Activated naive CD4-positive, alpha-beta T cell treated with Interleukin-2 at 50 U/mL for 16 hours (primary cell): ENCODE results near the gene ZCCHC3.
A peak's percentile ranks its signal among the peaks of the same experiment; 100 is the strongest.

Experiments used
- DNase-seq: peaks from one replicate; pipeline ENCODE4 v3.0.0-alpha.2; 2020

The ZCCHC3 gene

GRCh38 chr20:286508-286907 lies 10.9 kb upstream of the ZCCHC3 start:
- DNase-seq = no peak

GRCh38 chr20:288956-289692 lies 8.2 kb upstream of the ZCCHC3 start:
- DNase-seq = no peak

- no peak for DNase-seq
Observed at GRCh38 chr20:289693-290083, 7.7 kb upstream of the ZCCHC3 start.

- peak; percentile 84 for DNase-seq
Observed at GRCh38 chr20:290084-290831, 7.1 kb upstream of the ZCCHC3 start, which contains the start of gene C20orf96. TSS of gene C20orf96 (minus strand) at chr20:290750. CDS start at chr20:290610, 140 bp downstream.

GRCh38 chr20:294602-295001 lies 2.8 kb upstream of the ZCCHC3 start:
- DNase-seq = no peak

GRCh38 chr20:295804-296203 lies 1.6 kb upstream of the ZCCHC3 start:
- DNase-seq = no peak

- DNase-seq = peak; percentile 50
Observed at GRCh38 chr20:297925-298775, 780 bp downstream of the ZCCHC3 start.

GRCh38 chr20:298776-299391 lies 1.5 kb downstream of the ZCCHC3 start:
- DNase-seq = no peak

- DNase-seq = no peak
Observed at GRCh38 chr20:300345-300990, 3.1 kb downstream of the ZCCHC3 start.

- DNase-seq = no peak
Observed at GRCh38 chr20:301886-302848, 4.8 kb downstream of the ZCCHC3 start.

- DNase-seq = no peak
Observed at GRCh38 chr20:305745-306144, 8.4 kb downstream of the ZCCHC3 start.

GRCh38 chr20:308427-309038 lies 11.2 kb downstream of the ZCCHC3 start:
- DNase-seq = no peak

GRCh38 chr20:309306-309840 lies 12.0 kb downstream of the ZCCHC3 start:
- no peak for DNase-seq

GRCh38 chr20:309841-310644 lies 12.7 kb downstream of the ZCCHC3 start:
- peak; percentile 79 for DNase-seq

- DNase-seq = no peak
Observed at GRCh38 chr20:310645-311044, 13.3 kb downstream of the ZCCHC3 start.

GRCh38 chr20:311609-312008 lies 14.2 kb downstream of the ZCCHC3 start:
- no peak for DNase-seq

- DNase-seq = no peak
Observed at GRCh38 chr20:312067-312466, 14.7 kb downstream of the ZCCHC3 start.

- DNase-seq = no peak
Observed at GRCh38 chr20:312866-313265, 15.5 kb downstream of the ZCCHC3 start.

GRCh38 chr20:313402-313801 lies 16.0 kb downstream of the ZCCHC3 start:
- DNase-seq = no peak

- no peak for DNase-seq
Observed at GRCh38 chr20:313948-314347, 16.6 kb downstream of the ZCCHC3 start.
